H9 (cell line): ENCODE measurements around the gene SRPK1. TPM values are rescaled to one million over a fixed set of nuclear protein-coding genes. Genes with fewer than 3 reads are reported as not detected.

Experiments
- DNase-seq: peaks from one replicate; pipeline ENCODE4 v3.0.0-alpha.2; 2017
- H2AFZ ChIP-seq: one replicate; pipeline ENCODE4 v1.6.1; 2013; ENCODE audit warnings: mild to moderate bottlenecking, low read length, control low read depth, moderate library complexity
- H2AK5ac ChIP-seq: 2 replicates; pipeline ENCODE4 v1.6.1; 2013; ENCODE audit warnings: low read length, control low read depth, mixed read lengths; ENCODE audit not compliant: insufficient read length
- H2BK120ac ChIP-seq: one replicate; pipeline ENCODE4 v1.6.1; 2013; ENCODE audit warnings: low read depth, mild to moderate bottlenecking, low read length, control low read depth, inconsistent platforms; ENCODE audit not compliant: poor library complexity, severe bottlenecking
- H2BK12ac ChIP-seq: 2 replicates; pipeline ENCODE4 v1.6.1; 2013; ENCODE audit warnings: low read length, control low read depth, mixed read lengths, low read depth; ENCODE audit not compliant: insufficient read length
- H2BK15ac ChIP-seq: 2 replicates; pipeline ENCODE4 v1.6.1; 2013; ENCODE audit warnings: low read depth, low read length, control low read depth
- H2BK20ac ChIP-seq: one replicate; pipeline ENCODE4 v1.6.1; 2013; ENCODE audit warnings: low read depth, mild to moderate bottlenecking, low read length, control low read depth, inconsistent platforms; ENCODE audit not compliant: poor library complexity, severe bottlenecking
- H2BK5ac ChIP-seq: 2 replicates; pipeline ENCODE4 v1.6.1; 2013; ENCODE audit warnings: low read length, control low read depth, mixed read lengths; ENCODE audit not compliant: insufficient read length
- H3K14ac ChIP-seq: 2 replicates; pipeline ENCODE4 v1.6.1; 2013; ENCODE audit warnings: low read length, control low read depth; ENCODE audit not compliant: insufficient read depth
- H3K18ac ChIP-seq: 2 replicates; pipeline ENCODE4 v1.6.1; 2013; ENCODE audit warnings: low read depth, mild to moderate bottlenecking, mixed read lengths, low read length, control low read depth; ENCODE audit not compliant: insufficient read length
- H3K23ac ChIP-seq: 2 replicates; pipeline ENCODE4 v1.6.1; 2013; ENCODE audit warnings: low read length, control low read depth, mixed read lengths, low read depth; ENCODE audit not compliant: insufficient read length
- H3K23me2 ChIP-seq: 2 replicates; pipeline ENCODE4 v1.6.1; 2013; ENCODE audit warnings: low read depth, mild to moderate bottlenecking, mixed read lengths, low read length, control low read depth; ENCODE audit not compliant: insufficient read length, poor library complexity, severe bottlenecking
- H3K27ac ChIP-seq: 2 replicates; pipeline ENCODE4 v1.5.1; 2013; ENCODE audit warnings: low read length, control low read depth, mixed read lengths, low read depth; ENCODE audit not compliant: insufficient read length
- H3K27me3 ChIP-seq: 2 replicates; pipeline ENCODE4 v1.6.1; 2013; ENCODE audit warnings: low read length, control low read depth, inconsistent platforms; ENCODE audit not compliant: insufficient read depth
- H3K4ac ChIP-seq: 2 replicates; pipeline ENCODE4 v1.6.1; 2013; ENCODE audit warnings: low read depth, mild to moderate bottlenecking, control low read depth, inconsistent platforms, low read length, moderate library complexity
- H3K4me1 ChIP-seq: 2 replicates; pipeline ENCODE4 v1.6.1; 2013; ENCODE audit warnings: low read length, control low read depth, inconsistent platforms; ENCODE audit not compliant: insufficient read depth
- H3K4me2 ChIP-seq: 2 replicates; pipeline ENCODE4 v1.6.1; 2013; ENCODE audit warnings: low read length, control low read depth, mixed read lengths; ENCODE audit not compliant: insufficient read length, insufficient read depth
- H3K56ac ChIP-seq: 2 replicates; pipeline ENCODE4 v1.6.1; 2013; ENCODE audit warnings: low read depth, mild to moderate bottlenecking, mixed read lengths, low read length, control low read depth; ENCODE audit not compliant: insufficient read length
- H3K79me1 ChIP-seq: 2 replicates; pipeline ENCODE4 v1.6.1; 2013; ENCODE audit warnings: low read depth, mild to moderate bottlenecking, moderate library complexity, low read length, control low read depth, inconsistent platforms; ENCODE audit not compliant: insufficient read depth, poor library complexity, severe bottlenecking
- H3K79me2 ChIP-seq: 2 replicates; pipeline ENCODE4 v1.6.1; 2013; ENCODE audit warnings: low read length, control low read depth, inconsistent platforms; ENCODE audit not compliant: insufficient read depth
- H3K9ac ChIP-seq: 2 replicates; pipeline ENCODE4 v1.6.1; 2013; ENCODE audit warnings: low read length, control low read depth, mixed read lengths; ENCODE audit not compliant: insufficient read length; ENCODE audit errors: extremely low read depth
- H3K9me3 ChIP-seq: one replicate; pipeline ENCODE4 v1.6.1; 2013; ENCODE audit warnings: low read depth, low read length, inconsistent platforms; ENCODE audit not compliant: control insufficient read depth
- H3T11ph ChIP-seq: one replicate; pipeline ENCODE4 v1.6.1; 2013; ENCODE audit warnings: mild to moderate bottlenecking, low read length, control low read depth, inconsistent platforms
- H4K20me1 ChIP-seq: one replicate; pipeline ENCODE4 v1.6.1; 2013; ENCODE audit not compliant: control insufficient read depth, insufficient read length, insufficient read depth
- H4K5ac ChIP-seq: 2 replicates; pipeline ENCODE4 v1.6.1; 2013; ENCODE audit warnings: low read depth, mild to moderate bottlenecking, mixed read lengths, low read length, control low read depth; ENCODE audit not compliant: insufficient read length
- H4K8ac ChIP-seq: replicated peaks from 2 replicates; pipeline ENCODE4 v1.6.1; 2013; ENCODE audit warnings: low read length, control low read depth, mixed read lengths, low read depth; ENCODE audit not compliant: insufficient read length
- H4K91ac ChIP-seq: 2 replicates; pipeline ENCODE4 v1.6.1; 2013; ENCODE audit warnings: low read depth, mild to moderate bottlenecking, moderate library complexity, mixed read lengths, low read length, control low read depth; ENCODE audit not compliant: insufficient read length
- H3K27ac Mint-ChIP-seq, 3 experiments: 2 replicates in 2 of 3; 3 replicates in 1 of 3; pipeline ENCODE4 v1.8.0; 2020 to 2021; ENCODE audit warnings: mixed read lengths in 3 of 3, mild to moderate bottlenecking in 1 of 3, moderate library complexity in 1 of 3
- H3K27me3 Mint-ChIP-seq: 2 replicates; pipeline ENCODE4 v1.8.0; 2021; ENCODE audit warnings: low read depth, mild to moderate bottlenecking, moderate library complexity, mixed read lengths
- H3K36me3 Mint-ChIP-seq, 3 experiments: 2 replicates in 2 of 3; 3 replicates in 1 of 3; pipeline ENCODE4 v1.8.0; 2020 to 2021; ENCODE audit warnings: low read depth in 3 of 3, mixed read lengths in 3 of 3; ENCODE audit not compliant: insufficient read depth in 1 of 3
- H3K4me1 Mint-ChIP-seq, 2 experiments: 2 replicates each; pipeline ENCODE4 v1.8.0; 2020; ENCODE audit warnings: mixed read lengths in 2 of 2
- H3K4me3 Mint-ChIP-seq, 2 experiments: 2 replicates in 1 of 2; 3 replicates in 1 of 2; pipeline ENCODE4 v1.8.0; 2020 to 2021; ENCODE audit warnings: mild to moderate bottlenecking in 2 of 2, mixed read lengths in 2 of 2, moderate library complexity in 1 of 2
- H3K9me3 Mint-ChIP-seq, 2 experiments: 2 replicates in 1 of 2; 3 replicates in 1 of 2; pipeline ENCODE4 v1.8.0; 2020; ENCODE audit warnings: mild to moderate bottlenecking in 2 of 2, mixed read lengths in 2 of 2, moderate library complexity in 1 of 2
- CTCF ChIP-seq: fragments of 200-600 bp; sonication (generic); conservative IDR thresholded peaks from 3 replicates; pipeline ENCODE4 v1.8.0; 2021; ENCODE audit warnings: antibody characterized with exemption, mild to moderate bottlenecking
- WGBS: extraction: QIAGEN DNeasy Blood & Tissue Kit; methylation state at CpG from one replicate; pipeline ENCODE4 v1.1.7; 2013; ENCODE audit warnings: missing lambda C conversion rate, low lambda C conversion rate, mixed read lengths; ENCODE audit not compliant: insufficient read length; ENCODE audit errors: extremely low coverage; 5-methylcytosine and 5-hydroxymethylcytosine counted together
- total RNA-seq: library from RNA; stranded (reverse); gene quantifications from 2 replicates; pipeline ENCODE4 v1.2.1, GENCODE V29; 2021

The SRPK1 gene
- total RNA-seq, 1 experiment from 2014 or later = 93.2 TPM

GRCh38 chr6:35844290-35844689 lies 76.6 kb downstream of the SRPK1 start:
- Histone ChIP-seq H3K9ac (no peak overlapping the region), H3K56ac (no peak overlapping the region), H2BK5ac (no peak overlapping the region), H3K27me3 (no peaks in the 10 kb centered on the region), H4K8ac (no peak overlapping the region), H3K27ac (no peak overlapping the region), H4K20me1 (no peaks in the 10 kb centered on the region), H3K4ac (no peak overlapping the region), H2BK15ac (no peak overlapping the region), H3K79me2 (no peaks in the 10 kb centered on the region), H3K9me3 (no peaks in the 10 kb centered on the region), H3K23ac (no peak overlapping the region), H3K14ac (no peak overlapping the region), H2AK5ac (no peak overlapping the region), H3T11ph (no peak overlapping the region), H3K4me1 (no peaks in the 10 kb centered on the region), H4K91ac (no peak overlapping the region), H3K18ac (no peak overlapping the region), H2AFZ (no peak overlapping the region), H2BK12ac (no peak overlapping the region), H3K23me2 (no peaks in the 10 kb centered on the region), H2BK120ac (no peak overlapping the region), H3K4me2 (no peak overlapping the region), H4K5ac (no peak overlapping the region), H3K79me1 (peaks cover 3% of the 10 kb centered on the region), H2BK20ac (no peak overlapping the region)
- Mint-ChIP-seq H3K36me3 (peaks cover 54 to 89% (median 88%) of the 10 kb centered on the region in 3 experiments), H3K9me3 (peaks cover 5 to 6% of the 10 kb centered on the region in 2 experiments; a peak in 3 of 5 replicates), H3K4me1 (peaks cover 6 to 12% of the 10 kb centered on the region in 2 experiments; a peak in 2 of 4 replicates), H3K27ac (no peak overlapping the region), H3K27me3 (no peaks in the 10 kb centered on the region), H3K4me3 (no peak overlapping the region)
- no CpG with 5 or more reads among the region's 3 CpGs for WGBS
- TF ChIP-seq CTCF = no peak
- DNase-seq = no peak
